GM12801 (cell line): ENCODE data around the gene ATP8B4.

Experiments
- TF ChIP-seq, protein P1 (sequence below): IDR thresholded peaks from one replicate; pipeline ENCODE4 v1.5.1; 2011; ENCODE audit warnings: control low read depth; ENCODE audit not compliant: insufficient read length; ENCODE audit errors: extremely low read depth

The ATP8B4 gene

GRCh38 chr15:49868348-49868747 is 250.7 kb downstream of the ATP8B4 start:
- TF ChIP-seq, protein P1, sequence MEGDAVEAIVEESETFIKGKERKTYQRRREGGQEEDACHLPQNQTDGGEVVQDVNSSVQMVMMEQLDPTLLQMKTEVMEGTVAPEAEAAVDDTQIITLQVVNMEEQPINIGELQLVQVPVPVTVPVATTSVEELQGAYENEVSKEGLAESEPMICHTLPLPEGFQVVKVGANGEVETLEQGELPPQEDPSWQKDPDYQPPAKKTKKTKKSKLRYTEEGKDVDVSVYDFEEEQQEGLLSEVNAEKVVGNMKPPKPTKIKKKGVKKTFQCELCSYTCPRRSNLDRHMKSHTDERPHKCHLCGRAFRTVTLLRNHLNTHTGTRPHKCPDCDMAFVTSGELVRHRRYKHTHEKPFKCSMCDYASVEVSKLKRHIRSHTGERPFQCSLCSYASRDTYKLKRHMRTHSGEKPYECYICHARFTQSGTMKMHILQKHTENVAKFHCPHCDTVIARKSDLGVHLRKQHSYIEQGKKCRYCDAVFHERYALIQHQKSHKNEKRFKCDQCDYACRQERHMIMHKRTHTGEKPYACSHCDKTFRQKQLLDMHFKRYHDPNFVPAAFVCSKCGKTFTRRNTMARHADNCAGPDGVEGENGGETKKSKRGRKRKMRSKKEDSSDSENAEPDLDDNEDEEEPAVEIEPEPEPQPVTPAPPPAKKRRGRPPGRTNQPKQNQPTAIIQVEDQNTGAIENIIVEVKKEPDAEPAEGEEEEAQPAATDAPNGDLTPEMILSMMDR: no peak

GRCh38 chr15:49865925-49866757 is 252.9 kb downstream of the ATP8B4 start:
- TF ChIP-seq, protein P1: no peak

GRCh38 chr15:49864251-49864650 is 254.8 kb downstream of the ATP8B4 start:
- TF ChIP-seq, protein P1: no peak

GRCh38 chr15:49863431-49864224 is 255.4 kb downstream of the ATP8B4 start:
- TF ChIP-seq, protein P1: no peak

DNA sequence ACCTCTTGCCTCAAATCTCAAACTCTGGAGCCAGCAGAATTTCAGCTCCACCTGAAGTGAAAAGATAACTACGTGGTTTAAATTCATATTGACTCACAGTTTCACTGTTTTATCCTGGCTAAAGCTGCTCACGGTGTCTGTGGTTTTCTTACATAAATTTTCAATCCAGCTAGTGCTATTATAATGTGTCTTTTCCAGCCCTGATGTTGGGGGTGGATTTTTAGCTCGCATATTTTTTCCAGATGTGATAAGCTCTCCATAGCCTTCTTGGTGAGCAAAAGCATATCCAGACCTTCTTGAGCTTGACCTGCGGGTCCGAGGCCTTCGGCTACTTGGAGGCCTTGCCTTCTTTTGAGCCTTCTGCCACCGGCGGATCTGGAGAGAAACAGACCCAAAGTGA is 258.9 kb downstream of the ATP8B4 start:
- TF ChIP-seq, protein P1: no peak

DNA sequence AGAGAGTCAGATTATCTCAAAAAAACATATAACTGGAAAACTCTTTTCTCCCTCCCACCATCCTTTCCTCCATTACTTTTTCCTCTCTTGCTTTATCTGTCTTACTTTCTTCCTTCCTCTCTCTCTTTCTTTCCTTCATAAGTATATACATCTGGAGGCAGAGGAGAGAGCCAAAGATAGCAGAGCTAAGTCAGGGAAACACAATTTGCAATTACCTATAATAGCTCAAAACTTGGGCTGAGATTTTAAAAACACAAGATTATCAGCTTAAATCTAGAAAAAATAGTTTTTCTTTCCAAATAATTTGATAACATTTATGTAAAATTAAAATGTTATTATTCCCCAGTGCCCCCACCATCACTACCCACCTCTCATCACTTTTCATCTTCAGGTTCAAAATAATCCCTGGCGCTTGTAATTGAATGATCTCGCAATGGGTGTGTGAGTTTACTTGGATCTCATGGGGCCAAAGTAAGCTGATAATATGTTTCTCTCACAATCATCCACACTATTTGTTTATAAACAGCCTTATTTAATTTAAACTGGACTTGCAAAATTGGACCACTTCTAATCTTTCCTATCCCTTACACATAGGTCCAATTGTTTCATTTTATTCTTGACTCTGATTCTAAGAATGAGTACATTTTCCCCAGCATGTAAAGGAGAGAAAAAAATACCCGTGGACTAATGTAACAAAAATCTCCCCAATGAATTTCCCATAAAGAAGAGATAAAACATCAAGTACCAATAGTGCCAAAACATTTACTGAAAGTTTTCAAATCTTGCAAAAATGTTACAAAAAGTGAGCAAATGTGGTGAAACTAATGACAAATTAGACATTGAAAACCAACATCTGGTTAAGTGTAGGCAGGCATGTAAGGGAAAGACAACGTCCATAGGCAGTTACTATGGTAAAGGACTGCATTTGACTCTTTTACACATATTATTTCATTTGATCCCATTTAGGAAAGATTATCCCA is 261.2 kb downstream of the ATP8B4 start:
- TF ChIP-seq, protein P1: no peak
